Measurements from ENCODE around the gene MAN2B1.

Gene MAN2B1

GRCh38 chr19:12667731-12668302 is 1.3 kb upstream of the MAN2B1 start:
- no peak for DNase-seq (ENCODE audit: extremely low read depth, low read depth)
- no peak for TF ChIP-seq CTCF (IDR thresholded peaks at IDR 0.05; ENCODE audit: low read depth, low read length)

GRCh38 chr19:12665671-12666264 is 774 bp downstream of the MAN2B1 start:
- TF ChIP-seq CTCF (IDR thresholded peaks at IDR 0.05; ENCODE audit: low read depth, low read length): no peak
- no peak for DNase-seq (ENCODE audit: extremely low read depth, low read depth)

GRCh38 chr19:12665281-12665573 is 1.3 kb downstream of the MAN2B1 start:
- no peak for TF ChIP-seq CTCF (IDR thresholded peaks at IDR 0.05; ENCODE audit: low read depth, low read length)
- DNase-seq (ENCODE audit: extremely low read depth, low read depth): no peak

DNA sequence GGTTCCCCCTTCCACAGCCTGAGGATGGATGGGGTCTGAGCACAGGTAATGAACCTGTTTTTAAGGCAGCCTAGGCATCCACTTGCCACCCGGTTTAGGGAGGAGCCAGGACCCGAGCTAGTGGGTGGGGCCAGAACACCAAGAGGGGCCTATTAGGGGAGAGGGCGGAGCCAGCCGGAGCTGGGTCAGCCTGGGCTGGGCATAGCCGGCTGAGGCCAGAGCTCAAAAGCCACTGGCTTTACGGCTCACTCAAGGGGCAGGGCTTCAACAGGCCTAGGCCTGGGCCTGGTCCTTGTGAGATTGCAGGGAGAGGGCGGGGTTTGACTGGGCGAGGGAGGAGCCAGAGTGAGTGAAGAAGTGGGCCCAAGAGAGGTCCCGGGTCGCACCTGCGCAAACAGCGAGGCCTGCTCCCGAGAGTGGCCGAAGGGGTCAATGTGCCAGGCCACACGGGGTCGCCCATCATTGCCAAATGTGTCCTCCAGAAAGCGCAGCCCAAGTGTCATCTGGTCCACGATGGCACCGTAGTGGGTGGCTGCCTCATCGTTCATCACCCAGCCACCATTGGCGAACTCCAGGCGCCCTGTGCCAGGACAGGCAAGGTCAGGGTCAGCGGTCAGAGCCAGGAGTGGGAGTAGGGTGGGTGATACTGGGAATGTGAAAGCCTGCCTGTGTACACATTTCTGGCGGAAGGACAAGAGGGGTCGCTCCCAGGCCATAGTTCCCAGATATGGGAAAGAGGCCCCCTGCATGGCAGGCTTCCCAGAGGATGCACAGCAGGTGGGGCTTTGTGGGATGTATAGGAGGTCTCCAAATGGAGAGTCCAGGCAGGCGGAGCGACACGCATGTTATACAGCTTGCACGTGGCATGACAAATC is 1.9 kb downstream of the MAN2B1 start:
- DNase-seq (ENCODE audit: extremely low read depth, low read depth): no peak
- TF ChIP-seq CTCF (IDR thresholded peaks at IDR 0.05; ENCODE audit: low read depth, low read length): no peak

DNA sequence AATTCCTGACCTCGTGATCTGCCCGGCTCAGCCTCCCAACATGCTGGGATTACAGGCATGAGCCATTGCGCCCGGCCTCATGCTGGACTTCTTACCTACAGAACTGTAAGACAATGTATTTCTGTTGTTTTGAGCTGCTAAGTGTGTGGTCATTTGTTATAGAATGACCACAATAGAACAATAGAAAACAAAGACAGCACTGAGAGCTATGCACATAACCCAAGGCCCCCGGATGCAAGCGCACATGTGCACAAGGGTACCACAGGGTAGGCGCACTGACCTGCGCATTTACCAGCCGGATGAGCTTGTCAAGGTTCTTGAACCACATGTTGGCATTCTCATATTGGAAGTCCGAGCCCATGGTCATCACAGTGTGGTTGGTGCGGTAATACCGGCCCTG is 5.6 kb downstream of the MAN2B1 start:
- no peak for TF ChIP-seq CTCF (IDR thresholded peaks at IDR 0.05; ENCODE audit: low read depth, low read length)
- no peak for DNase-seq (ENCODE audit: extremely low read depth, low read depth)

- no peak for TF ChIP-seq CTCF (IDR thresholded peaks at IDR 0.05; ENCODE audit: low read depth, low read length)
- no peak for DNase-seq (ENCODE audit: extremely low read depth, low read depth)
These were observed 8.6 kb downstream of the MAN2B1 start for GRCh38 chr19:12657966-12658365.

DNA sequence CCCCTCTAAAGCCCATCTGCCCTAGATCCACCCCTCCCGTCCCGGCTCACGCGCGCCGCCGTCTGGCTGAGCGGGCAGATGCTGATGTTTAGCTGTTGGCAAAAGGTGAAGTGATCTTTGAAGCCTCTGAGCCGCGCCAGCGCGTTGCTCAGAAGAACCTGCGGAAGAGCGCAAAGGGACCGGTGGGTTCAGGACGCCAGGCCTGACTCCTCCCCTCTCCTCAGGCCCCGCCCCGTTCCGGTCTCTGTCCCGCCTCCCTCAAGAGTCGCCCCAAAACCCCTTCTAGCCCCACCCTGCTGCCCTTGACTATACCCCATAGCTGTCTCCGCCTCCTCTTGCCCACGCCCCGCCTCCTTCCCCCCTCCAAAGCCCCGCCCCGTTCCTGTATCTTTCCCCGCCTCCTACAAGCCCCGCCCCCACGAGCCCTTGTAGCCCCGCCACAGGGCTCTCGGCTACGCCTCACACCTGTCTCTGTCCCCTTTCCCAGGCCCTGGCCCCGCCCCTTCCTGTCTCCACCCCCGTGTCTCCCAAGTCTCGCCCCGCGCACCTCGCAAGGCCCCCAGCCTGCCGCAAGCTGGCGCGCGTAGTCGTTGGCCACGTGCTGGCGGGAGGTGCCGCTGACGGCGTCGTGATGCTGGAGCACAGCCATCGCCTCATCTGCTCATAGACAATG is 9.5 kb downstream of the MAN2B1 start:
- no peak for DNase-seq (ENCODE audit: extremely low read depth, low read depth)
- no peak for TF ChIP-seq CTCF (IDR thresholded peaks at IDR 0.05; ENCODE audit: low read depth, low read length)
